ENCODE data around the gene NOP14.

Gene NOP14

GRCh38 chr4:2963175-2963965 is at the start of gene NOP14, which contains the start of gene GRK4:
NOP14 (minus strand) TSS chr4:2963406; CDS start chr4:2963319, 87 bp downstream.
GRK4 (plus strand) TSS chr4:2963571; CDS start chr4:2964071, 500 bp downstream.
- peak; percentile 25; the same call in 1 of the 2 replicates for TF ChIP-seq CTCF (IDR thresholded peaks at IDR 0.05; ENCODE audit: low read depth, low read length)
- H3K4me3 ChIP-seq (ENCODE audit: low read depth, low read length), result peak within 1 kb of the TSS; percentile 85

- no peak for TF ChIP-seq CTCF (IDR thresholded peaks at IDR 0.05; ENCODE audit: low read depth, low read length)
- no peak overlapping the region for H3K4me3 ChIP-seq (ENCODE audit: low read depth, low read length)
Measured at GRCh38 chr4:3011456-3012220, 48.4 kb upstream of the NOP14 start.

DNA sequence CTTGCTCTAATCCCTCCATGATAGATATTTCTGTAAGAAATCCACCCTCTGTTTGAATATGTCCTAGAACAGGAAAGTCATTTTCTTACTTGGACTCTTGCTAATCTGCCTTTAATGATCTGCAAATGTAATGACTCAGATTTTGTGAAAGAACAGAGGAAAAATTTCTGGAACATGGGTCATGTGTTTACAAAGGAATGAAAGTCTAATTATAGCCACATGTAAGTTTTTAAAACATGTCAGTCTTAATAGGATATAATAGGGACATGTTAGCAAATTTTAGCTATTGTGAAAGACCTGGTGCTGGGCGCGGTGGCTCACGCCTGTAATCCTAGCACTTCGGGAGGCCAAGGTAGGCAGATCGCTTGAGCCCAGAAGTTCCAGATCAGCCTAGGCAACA is 47.8 kb upstream of the NOP14 start:
- no peak overlapping the region for H3K4me3 ChIP-seq (ENCODE audit: low read depth, low read length)
- no peak for TF ChIP-seq CTCF (IDR thresholded peaks at IDR 0.05; ENCODE audit: low read depth, low read length)

DNA sequence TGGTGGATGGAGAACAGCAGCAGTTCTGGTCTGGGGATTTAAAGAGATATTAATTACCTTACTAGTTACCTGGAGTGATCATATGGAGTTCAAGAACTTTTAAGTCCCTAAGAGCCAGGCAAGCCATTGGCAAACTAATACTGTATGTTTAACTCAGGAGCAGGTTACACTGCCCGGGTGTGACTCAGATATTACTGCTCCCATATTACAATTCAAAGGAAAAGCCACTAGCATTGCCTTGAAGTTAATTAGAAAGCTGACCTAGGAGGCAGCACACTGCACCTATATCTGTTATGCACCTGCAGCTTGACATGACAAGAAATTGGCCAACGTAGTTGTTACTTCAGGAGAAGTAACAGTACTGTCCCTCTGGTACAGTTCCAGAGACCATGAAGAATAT is 47.4 kb upstream of the NOP14 start:
- no peak for TF ChIP-seq CTCF (IDR thresholded peaks at IDR 0.05; ENCODE audit: low read depth, low read length)
- H3K4me3 ChIP-seq (ENCODE audit: low read depth, low read length), result no peak overlapping the region

DNA sequence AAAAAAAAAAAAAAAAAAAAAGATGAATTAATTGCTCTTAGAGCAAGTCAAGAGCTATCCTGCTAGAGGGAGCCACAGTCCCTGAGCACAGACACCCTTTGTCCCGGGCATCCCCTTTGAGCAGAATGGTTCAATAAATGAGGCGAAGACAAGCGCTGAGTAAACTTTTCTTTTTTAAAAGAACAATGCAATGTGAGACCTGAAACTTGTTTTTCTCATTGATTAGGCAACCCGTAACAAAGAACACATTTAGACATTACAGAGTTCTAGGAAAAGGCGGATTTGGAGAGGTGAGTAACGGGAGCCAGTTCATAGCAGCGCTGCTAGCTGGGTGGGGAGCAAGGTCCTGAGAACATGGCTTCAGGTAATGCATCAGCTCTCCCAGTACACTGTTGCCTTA is 46.2 kb upstream of the NOP14 start:
- no peak for TF ChIP-seq CTCF (IDR thresholded peaks at IDR 0.05; ENCODE audit: low read depth, low read length)
- no peak overlapping the region for H3K4me3 ChIP-seq (ENCODE audit: low read depth, low read length)

GRCh38 chr4:3007724-3008123 is 44.5 kb upstream of the NOP14 start:
- no peak overlapping the region for H3K4me3 ChIP-seq (ENCODE audit: low read depth, low read length)
- TF ChIP-seq CTCF (IDR thresholded peaks at IDR 0.05; ENCODE audit: low read depth, low read length), result no peak

- no peak for TF ChIP-seq CTCF (IDR thresholded peaks at IDR 0.05; ENCODE audit: low read depth, low read length)
- no peak overlapping the region for H3K4me3 ChIP-seq (ENCODE audit: low read depth, low read length)
Measured at GRCh38 chr4:2996415-2996814, 33.2 kb upstream of the NOP14 start.
